ENCODE data around the gene RPUSD1. TPM values are rescaled to one million over a fixed set of nuclear protein-coding genes. Genes with fewer than 3 reads are reported as not detected.
A peak's percentile ranks its signal among the peaks of the same experiment; 100 is the strongest.

Gene RPUSD1
- total and polyA plus RNA-seq, 8 donors: 6.2 to 21.1 (median 9.8) TPM

- FAIRE-seq: no peak
- intact Hi-C loops (cut with DNase I): no loop called here
- no peaks in the 10 kb centered on the region for H3K36me3 ChIP-seq
- no peak for TF ChIP-seq CTCF (IDR thresholded peaks at IDR 0.05)
- H3K9me3 ChIP-seq: no peaks in the 10 kb centered on the region
- no peak overlapping the region for H3K27ac ChIP-seq
- no peaks in the 10 kb centered on the region for H3K27me3 ChIP-seq
- WGBS, 2 donors: 54 to 66% methylated on average over 22 of the region's 22 CpGs
- no peaks in the 10 kb centered on the region for H3K4me1 ChIP-seq
- no peak overlapping the region for H3K4me3 ChIP-seq
- DNase-seq: peak in 2 of 6 donors; percentile 14 to 65
- ATAC-seq: no peak
Measured at GRCh38 chr16:761625-762513, 26.3 kb downstream of the RPUSD1 start.

- Histone ChIP-seq H3K27me3 (no peaks in the 10 kb centered on the region), H3K9me3 (no peaks in the 10 kb centered on the region), H3K36me3 (no peaks in the 10 kb centered on the region), H3K4me1 (no peaks in the 10 kb centered on the region), H3K4me3 (no peak within 1 kb of the TSS), H3K27ac (no peak within 1 kb of the TSS)
- TF ChIP-seq CTCF (IDR thresholded peaks at IDR 0.05): no peak
- ATAC-seq (peak in 2 of 4 donors; percentile 31 to 36), FAIRE-seq (no peak), DNase-seq (peak in 1 of 6 donors; percentile 67)
- intact Hi-C loops (cut with DNase I): no loop called here
- WGBS, 2 donors: 62 to 73% methylated on average over 32 to 37 of the region's 37 CpGs
Measured at GRCh38 chr16:760545-761343, 27.4 kb downstream of the RPUSD1 start, which contains the start of gene MSLN. MSLN (plus strand) TSS chr16:760734; CDS start chr16:762681, 1,947 bp downstream.

GRCh38 chr16:760065-760464 lies 28.1 kb downstream of the RPUSD1 start:
- FAIRE-seq (no peak), ATAC-seq (peak in 1 of 4 donors; percentile 17), DNase-seq (no peak)
- no peak overlapping the region for H3K4me3 ChIP-seq
- no peak overlapping the region for H3K27ac ChIP-seq
- H3K4me1 ChIP-seq: no peaks in the 10 kb centered on the region
- 61 to 65% methylated on average over 15 of the region's 15 CpGs for WGBS, 2 donors
- H3K9me3 ChIP-seq: no peaks in the 10 kb centered on the region
- no peaks in the 10 kb centered on the region for H3K27me3 ChIP-seq
- no peak for TF ChIP-seq CTCF (IDR thresholded peaks at IDR 0.05)
- H3K36me3 ChIP-seq: no peaks in the 10 kb centered on the region
- intact Hi-C loops (cut with DNase I): no loop called here

GRCh38 chr16:759110-759910 lies 28.9 kb downstream of the RPUSD1 start:
- H3K9me3 ChIP-seq: no peaks in the 10 kb centered on the region
- TF ChIP-seq CTCF (IDR thresholded peaks at IDR 0.05): no peak
- no peaks in the 10 kb centered on the region for H3K36me3 ChIP-seq
- H3K27me3 ChIP-seq: no peaks in the 10 kb centered on the region
- no peak overlapping the region for H3K27ac ChIP-seq
- ATAC-seq (peak in 1 of 4 donors; percentile 32), DNase-seq (no peak), FAIRE-seq (no peak)
- H3K4me3 ChIP-seq: no peak overlapping the region
- intact Hi-C loops (cut with DNase I): no loop called here
- WGBS, 2 donors: 61 to 69% methylated on average over 34 of the region's 34 CpGs
- no peaks in the 10 kb centered on the region for H3K4me1 ChIP-seq

All from pancreas (tissue), 10 donors.